ENCODE measurements around the gene PLEKHA7.

PLEKHA7 gene

GRCh38 chr11:16795146-16795545 is 219.1 kb downstream of the PLEKHA7 start:
- no peaks in the 10 kb centered on the region for H3K36me3 ChIP-seq (ENCODE audit: low read depth)
- DNase-seq (ENCODE audit: low spot score) (no peak), ATAC-seq (ENCODE audit: low read depth) (no peak)
- H3K4me3 ChIP-seq (ENCODE audit: severe bottlenecking) = no peak overlapping the region
- no peaks in the 10 kb centered on the region for H3K27me3 ChIP-seq (ENCODE audit: insufficient read depth, poor library complexity, severe bottlenecking)
- peaks cover 16% of the 10 kb centered on the region for H3K4me1 ChIP-seq (ENCODE audit: insufficient read depth, poor library complexity, severe bottlenecking)
- H3K27ac ChIP-seq (ENCODE audit: poor library complexity, severe bottlenecking) = no peak overlapping the region
- no peak for TF ChIP-seq CTCF (IDR thresholded peaks at IDR 0.05; ENCODE audit: poor library complexity, severe bottlenecking)
- no peaks in the 10 kb centered on the region for H3K9me3 ChIP-seq (ENCODE audit: severe bottlenecking)

GRCh38 chr11:16794047-16794818 is 220.0 kb downstream of the PLEKHA7 start:
- Histone ChIP-seq H3K9me3 (ENCODE audit: severe bottlenecking) (no peaks in the 10 kb centered on the region), H3K27ac (ENCODE audit: poor library complexity, severe bottlenecking) (no peak overlapping the region), H3K36me3 (ENCODE audit: low read depth) (no peaks in the 10 kb centered on the region), H3K4me3 (ENCODE audit: severe bottlenecking) (no peak overlapping the region), H3K27me3 (ENCODE audit: insufficient read depth, poor library complexity, severe bottlenecking) (no peaks in the 10 kb centered on the region), H3K4me1 (ENCODE audit: insufficient read depth, poor library complexity, severe bottlenecking) (peaks cover 16% of the 10 kb centered on the region)
- TF ChIP-seq CTCF (IDR thresholded peaks at IDR 0.05; ENCODE audit: poor library complexity, severe bottlenecking) = no peak
- DNase-seq (ENCODE audit: low spot score) = no peak
- no peak for ATAC-seq (ENCODE audit: low read depth)

GRCh38 chr11:16793511-16793910 is 220.7 kb downstream of the PLEKHA7 start:
- no peak overlapping the region for H3K27ac ChIP-seq (ENCODE audit: poor library complexity, severe bottlenecking)

GRCh38 chr11:16793009-16793408 is 221.2 kb downstream of the PLEKHA7 start:
- H3K27me3 ChIP-seq (ENCODE audit: insufficient read depth, poor library complexity, severe bottlenecking) = no peaks in the 10 kb centered on the region
- no peaks in the 10 kb centered on the region for H3K36me3 ChIP-seq (ENCODE audit: low read depth)
- H3K4me3 ChIP-seq (ENCODE audit: severe bottlenecking) = no peak overlapping the region
- H3K27ac ChIP-seq (ENCODE audit: poor library complexity, severe bottlenecking) = peak overlapping the region; percentile 78
- ATAC-seq (ENCODE audit: low read depth) (no peak), DNase-seq (ENCODE audit: low spot score) (no peak)
- TF ChIP-seq CTCF (IDR thresholded peaks at IDR 0.05; ENCODE audit: poor library complexity, severe bottlenecking) = no peak
- H3K9me3 ChIP-seq (ENCODE audit: severe bottlenecking) = no peaks in the 10 kb centered on the region
- H3K4me1 ChIP-seq (ENCODE audit: insufficient read depth, poor library complexity, severe bottlenecking) = peaks cover 25% of the 10 kb centered on the region

More at GRCh38 chr11:16793511-16793910, 220.7 kb downstream of the PLEKHA7 start:
- Histone ChIP-seq H3K4me1 (ENCODE audit: insufficient read depth, poor library complexity, severe bottlenecking) (peaks cover 22% of the 10 kb centered on the region), H3K36me3 (ENCODE audit: low read depth) (no peaks in the 10 kb centered on the region), H3K9me3 (ENCODE audit: severe bottlenecking) (no peaks in the 10 kb centered on the region), H3K27me3 (ENCODE audit: insufficient read depth, poor library complexity, severe bottlenecking) (no peaks in the 10 kb centered on the region), H3K4me3 (ENCODE audit: severe bottlenecking) (no peak overlapping the region)
- ATAC-seq (ENCODE audit: low read depth) (no peak), DNase-seq (ENCODE audit: low spot score) (no peak)
- TF ChIP-seq CTCF (IDR thresholded peaks at IDR 0.05; ENCODE audit: poor library complexity, severe bottlenecking) = no peak

- H3K27me3 ChIP-seq (ENCODE audit: insufficient read depth, poor library complexity, severe bottlenecking) = no peaks in the 10 kb centered on the region
- H3K9me3 ChIP-seq (ENCODE audit: severe bottlenecking) = no peaks in the 10 kb centered on the region
- peaks cover 30% of the 10 kb centered on the region for H3K4me1 ChIP-seq (ENCODE audit: insufficient read depth, poor library complexity, severe bottlenecking)
- DNase-seq (ENCODE audit: low spot score) (no peak), ATAC-seq (ENCODE audit: low read depth) (no peak)
- no peaks in the 10 kb centered on the region for H3K36me3 ChIP-seq (ENCODE audit: low read depth)
- H3K27ac ChIP-seq (ENCODE audit: poor library complexity, severe bottlenecking) = peak overlapping the region; percentile 78
- no peak for TF ChIP-seq CTCF (IDR thresholded peaks at IDR 0.05; ENCODE audit: poor library complexity, severe bottlenecking)
- no peak overlapping the region for H3K4me3 ChIP-seq (ENCODE audit: severe bottlenecking)
These were observed 221.8 kb downstream of the PLEKHA7 start for GRCh38 chr11:16792426-16792825.
